Measurements from ENCODE around the gene DPP3. TPM values are rescaled to one million over a fixed set of nuclear protein-coding genes. Genes with fewer than 3 reads are reported as not detected.

The DPP3 gene
- 60.1 and 79.0 TPM in 2 replicates for total RNA-seq

GRCh38 chr11:66480117-66480938 is at the start of gene DPP3:
DPP3 (plus strand) TSS chr11:66480434; CDS start chr11:66482201, 1,767 bp downstream.

GRCh38 chr11:66438504-66439466 is 41.4 kb upstream of the DPP3 start, which contains the start of gene MRPL11:
MRPL11 (minus strand) TSS chr11:66438848; CDS start chr11:66438754, 94 bp downstream.

GRCh38 chr11:66466225-66467033 is 13.8 kb upstream of the DPP3 start, which contains the start of gene PELI3:
PELI3 (plus strand) TSS chr11:66466905; CDS start chr11:66468129, 1,224 bp downstream.

GRCh38 chr11:66510271-66510989 is 30.2 kb downstream of the DPP3 start, which contains the start of gene BBS1:
BBS1 (plus strand) TSS chr11:66510635; CDS start chr11:66510660, 25 bp downstream.

GRCh38 chr11:66545701-66546367 is 65.6 kb downstream of the DPP3 start, which contains the start of gene ZDHHC24:
ZDHHC24 (minus strand) TSS chr11:66546048; CDS start chr11:66546003, 45 bp downstream.

GRCh38 chr11:66546368-66546965 is 66.2 kb downstream of the DPP3 start, which contains the start of gene ACTN3:
ACTN3 (plus strand) TSS chr11:66546903; CDS start chr11:66546938, 35 bp downstream.

Other genes with a start within 250 kb of the DPP3 start
- 13.0 and 16.3 TPM in 2 replicates for gene KLC2, start 222.7 kb upstream of the DPP3 start, total RNA-seq
- 165 and 169 TPM in 2 replicates for gene RAB1B, start 211.8 kb upstream of the DPP3 start, total RNA-seq
- gene CNIH2, start 202.3 kb upstream of the DPP3 start, total RNA-seq: 0.29 TPM in 1 of 2 replicates, not detected in the other
- 239 and 330 TPM in 2 replicates for gene YIF1A, start 191.3 kb upstream of the DPP3 start, total RNA-seq
- not detected in 2 replicates for gene TMEM151A, start 188.5 kb upstream of the DPP3 start, total RNA-seq
- 93.4 and 98.0 TPM in 2 replicates for gene CD248, start 163.4 kb upstream of the DPP3 start, total RNA-seq
- gene RIN1, start 144.0 kb upstream of the DPP3 start, total RNA-seq: 58.8 and 68.3 TPM in 2 replicates
- gene BRMS1, start 135.3 kb upstream of the DPP3 start, total RNA-seq: 64.0 and 74.1 TPM in 2 replicates
- gene B4GAT1, start 132.8 kb upstream of the DPP3 start, total RNA-seq: 45.0 and 50.2 TPM in 2 replicates
- 0.71 and 1.2 TPM in 2 replicates for gene SLC29A2, start 108.7 kb upstream of the DPP3 start, total RNA-seq
- not detected in 2 replicates for gene NPAS4, start 59.4 kb upstream of the DPP3 start, total RNA-seq
- gene MRPL11, start 41.6 kb upstream of the DPP3 start, total RNA-seq: 63.1 and 66.9 TPM in 2 replicates
- 5.3 and 6.3 TPM in 2 replicates for gene PELI3, start 13.5 kb upstream of the DPP3 start, total RNA-seq
- 30.8 and 39.8 TPM in 2 replicates for gene BBS1, start 30.2 kb downstream of the DPP3 start, total RNA-seq
- 23.9 and 28.5 TPM in 2 replicates for gene ZDHHC24, start 65.6 kb downstream of the DPP3 start, total RNA-seq
- gene ACTN3, start 66.5 kb downstream of the DPP3 start, total RNA-seq: under 0.01 and 0.18 TPM in 2 replicates
- 9.5 and 14.5 TPM in 2 replicates for gene CTSF, start 88.2 kb downstream of the DPP3 start, total RNA-seq
- under 0.01 and 0.35 TPM in 2 replicates for gene CCDC87, start 112.6 kb downstream of the DPP3 start, total RNA-seq
- 32.4 and 40.1 TPM in 2 replicates for gene CCS, start 112.8 kb downstream of the DPP3 start, total RNA-seq
- gene RBM14, start 136.2 kb downstream of the DPP3 start, total RNA-seq: 34.2 and 34.9 TPM in 2 replicates
- 96.6 and 136 TPM in 2 replicates for gene RBM4, start 158.3 kb downstream of the DPP3 start, total RNA-seq
- 21.0 and 22.3 TPM in 2 replicates for gene RBM4B, start 197.5 kb downstream of the DPP3 start, total RNA-seq
- 0.18 and 0.29 TPM in 2 replicates for gene SPTBN2, start 248.8 kb downstream of the DPP3 start, total RNA-seq

Data from myometrial cell (primary cell).